HCT116 (cell line): ENCODE results near the gene SMC6.

Source experiments
- JUND ChIP-seq: IDR thresholded peaks from 2 replicates; pipeline ENCODE4 v1.6.1; 2012
- POLR2AphosphoS5 ChIP-seq: IDR thresholded peaks from 2 replicates; pipeline ENCODE4 v1.6.1; 2011; ENCODE audit warnings: mild to moderate bottlenecking, low read depth, low read length, moderate library complexity
- RAD21 ChIP-seq: IDR thresholded peaks from 2 replicates; pipeline ENCODE4 v1.6.1; 2012; ENCODE audit warnings: low read depth, mild to moderate bottlenecking
- YY1 ChIP-seq: IDR thresholded peaks from 2 replicates; pipeline ENCODE4 v1.6.1; 2011; ENCODE audit warnings: low read length, low read depth, moderate library complexity, mild to moderate bottlenecking; ENCODE audit not compliant: insufficient replicate concordance; ENCODE audit errors: extremely low read depth
- TF ChIP-seq, protein P1 (sequence below), 3 experiments: fragments of 200-600 bp in 1 of 3; sonication (generic) in 1 of 3; IDR thresholded peaks in 2 of 3; conservative IDR thresholded peaks in 1 of 3; 2 replicates each; pipeline ENCODE4 v1.5.1; 2012 to 2017; ENCODE audit warnings: low read depth in 2 of 3, low read length in 2 of 3, antibody characterized with exemption in 1 of 3, borderline replicate concordance in 1 of 3, control low read depth in 1 of 3, mild to moderate bottlenecking in 1 of 3, mixed read lengths in 1 of 3, mixed run types in 1 of 3, moderate library complexity in 1 of 3; ENCODE audit not compliant: insufficient read depth in 1 of 3

GRCh38 chr2:17733599-17733998 is 20.0 kb downstream of the SMC6 start:
- no peak for TF ChIP-seq RAD21
- TF ChIP-seq YY1 = no peak
- TF ChIP-seq, protein P1, sequence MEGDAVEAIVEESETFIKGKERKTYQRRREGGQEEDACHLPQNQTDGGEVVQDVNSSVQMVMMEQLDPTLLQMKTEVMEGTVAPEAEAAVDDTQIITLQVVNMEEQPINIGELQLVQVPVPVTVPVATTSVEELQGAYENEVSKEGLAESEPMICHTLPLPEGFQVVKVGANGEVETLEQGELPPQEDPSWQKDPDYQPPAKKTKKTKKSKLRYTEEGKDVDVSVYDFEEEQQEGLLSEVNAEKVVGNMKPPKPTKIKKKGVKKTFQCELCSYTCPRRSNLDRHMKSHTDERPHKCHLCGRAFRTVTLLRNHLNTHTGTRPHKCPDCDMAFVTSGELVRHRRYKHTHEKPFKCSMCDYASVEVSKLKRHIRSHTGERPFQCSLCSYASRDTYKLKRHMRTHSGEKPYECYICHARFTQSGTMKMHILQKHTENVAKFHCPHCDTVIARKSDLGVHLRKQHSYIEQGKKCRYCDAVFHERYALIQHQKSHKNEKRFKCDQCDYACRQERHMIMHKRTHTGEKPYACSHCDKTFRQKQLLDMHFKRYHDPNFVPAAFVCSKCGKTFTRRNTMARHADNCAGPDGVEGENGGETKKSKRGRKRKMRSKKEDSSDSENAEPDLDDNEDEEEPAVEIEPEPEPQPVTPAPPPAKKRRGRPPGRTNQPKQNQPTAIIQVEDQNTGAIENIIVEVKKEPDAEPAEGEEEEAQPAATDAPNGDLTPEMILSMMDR (IDR thresholded peaks at IDR 0.05 in 2 of 3, conservative IDR thresholded peaks at IDR 0.05 in 1 of 3; ENCODE audit: borderline replicate concordance in 1 of 3, insufficient read depth in 1 of 3, low read depth in 2 of 3, low read length in 2 of 3) = no peak
- no peak for TF ChIP-seq JUND
- TF ChIP-seq POLR2AphosphoS5 = no peak
